GM10847 (cell line): ENCODE results near the gene PIEZO1.

ENCODE experiments used
- POLR2A ChIP-seq: IDR thresholded peaks from 2 replicates; pipeline ENCODE4 v1.6.1; 2011; ENCODE audit not compliant: insufficient read length; ENCODE audit errors: extremely low read depth

Gene PIEZO1

DNA sequence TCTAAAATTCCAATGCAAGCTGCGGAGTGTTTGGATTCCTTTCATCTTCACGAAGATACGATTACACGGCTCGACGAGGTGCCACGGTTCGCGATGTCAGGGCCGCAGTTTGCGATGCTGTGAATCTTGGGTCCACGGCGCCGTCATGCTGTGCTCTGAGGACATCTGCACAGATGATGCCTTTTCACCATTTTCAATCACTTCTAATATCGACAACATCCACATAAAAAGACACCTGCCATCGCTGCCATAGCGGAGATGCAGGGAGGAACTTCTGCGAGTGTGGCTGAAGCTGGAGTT lies 33.5 kb upstream of the PIEZO1 start:
- TF ChIP-seq POLR2A, result no peak

DNA sequence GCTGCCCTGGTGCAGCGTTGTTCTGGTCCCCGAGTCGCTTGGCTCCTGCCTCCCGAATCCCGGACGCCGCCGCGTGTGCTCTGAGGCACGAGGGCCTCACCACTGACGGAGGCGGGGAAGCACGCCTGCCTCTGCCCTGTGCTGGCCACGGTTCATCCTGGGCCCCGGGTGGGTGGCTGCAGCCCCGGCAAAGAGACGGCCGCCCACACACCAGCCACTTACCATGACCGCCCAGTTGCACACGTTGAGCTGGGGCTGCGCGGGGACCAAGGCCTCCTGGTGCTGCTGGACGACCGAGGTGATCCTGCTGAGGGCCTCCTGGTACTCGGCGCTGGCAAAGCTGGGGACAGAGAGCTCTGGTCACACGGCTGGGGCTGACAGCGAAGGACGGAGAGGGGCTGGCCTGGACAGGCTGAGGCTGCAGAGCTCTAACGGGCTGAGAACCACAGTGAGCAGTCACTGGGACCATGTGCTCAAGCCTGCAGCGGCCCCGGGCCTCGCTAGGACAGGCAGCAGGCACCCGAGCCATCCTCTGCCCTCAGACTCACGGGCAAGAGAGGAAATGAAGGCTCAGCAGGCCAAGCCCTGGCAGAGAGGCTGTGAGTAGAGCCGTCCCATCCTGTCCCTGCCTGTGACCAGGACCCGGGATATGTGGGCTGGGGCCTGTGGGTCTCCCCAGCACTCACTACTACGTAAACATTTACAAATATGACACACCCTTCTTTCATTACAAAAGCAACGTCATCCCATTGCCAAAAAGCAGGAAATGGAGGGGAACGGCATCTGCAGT lies 33.0 kb upstream of the PIEZO1 start:
- TF ChIP-seq POLR2A, result no peak

DNA sequence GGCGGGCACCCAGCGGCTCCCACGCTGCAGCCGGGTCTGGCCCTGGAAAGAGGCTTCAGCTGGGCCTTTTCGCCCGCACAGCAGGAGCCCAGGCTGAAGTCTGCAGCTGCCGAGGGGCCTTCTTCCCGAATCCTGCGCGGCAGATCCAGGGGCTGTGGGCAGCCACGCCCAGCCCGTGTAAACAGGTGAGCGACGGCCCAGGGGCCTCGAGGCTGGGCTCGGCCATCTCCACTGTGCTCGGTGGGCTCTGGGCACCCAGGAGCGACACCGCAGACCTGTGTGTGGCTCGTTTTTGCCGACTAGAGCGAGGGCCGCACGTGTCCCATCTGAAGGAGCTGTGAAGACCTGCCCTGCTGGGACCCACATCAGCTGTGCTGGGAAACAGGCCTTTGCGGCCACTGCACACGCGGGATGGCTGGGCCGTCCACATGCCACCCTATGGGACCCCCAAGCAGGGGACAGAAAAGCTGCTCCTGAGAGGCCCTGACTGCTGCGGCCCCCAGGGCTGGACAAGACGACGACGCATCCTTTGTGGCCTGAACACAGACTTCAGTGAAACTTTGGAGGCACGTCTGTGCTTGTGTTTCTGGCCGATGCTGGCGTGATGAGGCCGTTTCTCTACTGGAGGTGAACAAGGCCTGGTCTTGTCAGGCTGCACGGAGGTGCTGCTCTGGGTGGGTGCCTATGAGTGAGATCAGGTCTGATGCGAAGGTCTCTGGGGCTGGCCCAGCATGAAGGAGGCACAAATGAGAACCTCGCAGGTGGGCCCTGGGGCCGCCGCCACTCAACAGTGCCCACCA lies 31.9 kb upstream of the PIEZO1 start:
- no peak for TF ChIP-seq POLR2A

DNA sequence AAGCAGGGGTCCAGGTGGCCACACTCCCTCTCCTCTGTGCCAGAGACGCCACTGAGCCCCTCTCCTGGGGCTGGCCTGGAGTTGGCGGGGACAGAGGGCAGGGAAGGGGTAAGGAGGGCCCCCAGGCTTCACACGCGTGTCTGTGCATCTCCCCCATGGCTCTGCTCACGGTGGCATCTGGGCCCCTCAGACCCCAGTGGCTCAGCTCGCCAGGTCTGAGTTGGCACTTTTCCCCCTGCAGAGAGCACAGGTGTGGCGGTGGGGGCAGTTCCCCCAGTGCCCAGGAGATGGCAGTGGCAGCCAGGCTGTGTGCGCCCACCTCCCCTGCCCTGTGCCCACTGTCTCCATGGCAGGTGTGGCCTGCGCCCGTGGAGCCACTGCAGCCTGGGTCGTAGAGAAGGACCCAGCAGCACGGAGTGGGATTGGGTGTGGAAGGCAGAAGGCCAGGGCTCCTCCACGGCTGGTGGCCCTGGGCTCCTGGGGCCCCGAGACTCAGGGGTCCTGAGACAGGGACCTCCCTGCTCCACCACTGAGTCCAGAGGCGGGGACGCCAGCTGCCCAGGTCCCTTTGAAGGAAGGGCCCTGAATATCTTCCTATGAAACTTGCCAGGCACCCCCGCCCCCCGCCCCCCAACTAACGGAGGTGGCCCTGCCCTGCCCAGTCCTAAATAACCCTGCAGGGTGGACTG lies 31.0 kb upstream of the PIEZO1 start:
- no peak for TF ChIP-seq POLR2A

DNA sequence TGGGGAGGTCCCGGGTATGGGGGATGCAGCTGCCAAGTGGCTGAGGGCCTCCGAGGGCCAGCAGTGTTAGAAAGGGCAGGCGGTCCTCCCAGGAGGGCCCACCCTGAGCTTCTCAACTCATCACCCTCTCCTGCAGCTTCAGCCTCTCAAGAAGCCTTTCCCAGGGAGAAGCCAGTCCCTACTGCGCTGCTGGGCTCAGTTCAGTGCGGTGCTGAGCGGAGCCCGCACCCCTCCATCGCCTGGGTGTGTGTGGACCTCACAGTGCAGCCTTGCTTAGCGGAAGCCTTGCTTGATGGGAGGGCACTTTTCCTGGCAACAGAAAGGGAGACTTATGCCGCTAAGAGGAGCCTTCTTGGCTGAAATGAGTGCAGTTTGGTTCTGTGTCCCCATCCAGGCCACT lies 30.2 kb upstream of the PIEZO1 start:
- TF ChIP-seq POLR2A, result no peak

DNA sequence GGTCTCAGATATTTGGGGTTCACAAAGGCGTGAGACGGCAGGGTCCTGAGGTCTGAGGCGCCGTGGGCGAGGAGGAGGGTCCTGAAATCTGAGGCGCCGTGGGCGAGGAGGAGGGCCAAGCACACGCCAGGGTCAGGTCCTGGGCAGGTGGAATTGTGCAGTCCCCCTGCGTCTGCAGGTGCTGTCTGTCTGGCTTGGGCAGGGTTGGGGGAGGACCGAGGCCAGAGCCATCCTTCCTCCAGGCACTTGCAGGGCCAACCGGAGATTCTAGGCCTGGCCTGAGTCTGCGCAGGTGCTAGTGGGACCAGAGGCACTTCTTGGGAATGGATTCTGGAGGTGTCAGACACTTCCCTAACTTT lies 29.1 kb upstream of the PIEZO1 start:
- TF ChIP-seq POLR2A, result no peak

DNA sequence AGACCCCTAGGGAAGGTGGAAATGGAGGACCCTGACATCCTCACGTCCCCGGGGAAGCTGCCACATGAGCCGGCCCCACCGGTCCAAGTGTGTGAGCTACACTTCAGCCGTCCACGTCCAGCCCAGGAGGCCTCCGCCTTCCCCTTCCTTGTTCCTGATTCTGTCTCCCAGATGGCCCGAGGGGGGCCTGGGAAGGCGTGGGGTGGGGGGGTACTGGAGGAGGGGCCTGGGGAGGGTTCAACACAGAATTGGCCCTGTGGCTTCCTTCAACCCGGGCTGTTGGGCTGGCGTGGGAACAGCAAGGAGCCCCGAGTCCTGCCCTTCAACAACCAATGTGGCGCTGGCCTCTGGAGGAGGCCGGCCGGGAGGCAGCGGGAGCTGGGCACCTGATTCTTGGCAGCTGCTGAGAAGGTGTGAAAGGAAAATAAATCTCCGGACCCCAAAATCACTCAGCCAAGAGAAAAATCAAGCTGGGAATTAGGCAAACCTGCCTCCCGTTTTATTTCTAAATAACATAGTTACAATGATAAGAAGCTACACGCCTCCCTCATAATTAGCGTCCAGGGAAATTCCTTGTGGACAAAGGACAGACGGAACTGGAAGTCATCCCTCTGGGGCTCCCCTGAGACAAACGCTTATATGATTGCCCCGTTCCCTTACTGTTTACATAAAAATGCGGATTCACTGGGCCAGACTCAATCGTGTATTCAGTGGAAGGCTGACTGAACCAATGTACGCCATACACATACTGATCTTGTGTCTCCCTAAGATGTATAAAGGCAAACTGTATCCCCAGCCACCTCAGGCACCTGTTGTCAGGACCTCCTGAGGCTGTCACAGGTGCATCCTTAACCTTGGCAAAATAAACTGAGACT lies 28.5 kb upstream of the PIEZO1 start:
- TF ChIP-seq POLR2A, result no peak

DNA sequence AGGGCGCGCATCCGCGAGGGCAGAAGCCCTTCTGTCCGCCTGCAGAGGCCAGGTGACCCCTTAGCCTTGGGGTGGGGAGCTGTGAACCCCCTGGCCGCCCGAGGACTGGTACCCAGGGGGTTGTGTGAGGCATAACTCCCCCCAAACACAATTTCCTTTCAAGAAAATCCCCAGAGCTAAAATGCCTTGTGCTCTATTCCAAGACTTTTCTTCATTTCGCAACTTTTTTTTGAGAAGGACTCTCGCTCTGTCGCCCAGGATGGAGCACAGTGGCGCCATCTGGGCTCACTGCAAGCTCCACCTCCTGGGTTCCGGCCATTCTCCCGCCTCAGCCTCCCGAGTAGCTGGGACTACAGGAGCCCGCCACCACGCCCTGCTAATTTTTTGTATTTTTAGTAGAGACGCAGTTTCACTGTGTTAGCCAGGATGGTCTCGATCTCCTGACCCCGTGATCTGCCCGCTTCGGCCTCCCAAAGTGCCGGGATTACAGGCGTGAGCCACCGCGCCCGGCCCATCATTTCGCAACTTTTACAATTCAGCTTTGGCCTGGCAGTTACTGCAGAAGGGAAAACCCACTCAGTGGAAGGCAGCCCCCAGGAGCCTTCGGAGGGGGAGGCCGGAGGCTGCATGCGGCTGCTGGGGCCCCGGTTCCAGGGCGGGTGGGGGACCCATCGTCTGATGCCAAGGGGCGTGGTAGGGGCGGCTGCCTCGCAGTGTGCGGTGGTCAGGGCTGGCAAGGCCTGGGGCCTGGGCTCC lies 27.7 kb upstream of the PIEZO1 start:
- no peak for TF ChIP-seq POLR2A

DNA sequence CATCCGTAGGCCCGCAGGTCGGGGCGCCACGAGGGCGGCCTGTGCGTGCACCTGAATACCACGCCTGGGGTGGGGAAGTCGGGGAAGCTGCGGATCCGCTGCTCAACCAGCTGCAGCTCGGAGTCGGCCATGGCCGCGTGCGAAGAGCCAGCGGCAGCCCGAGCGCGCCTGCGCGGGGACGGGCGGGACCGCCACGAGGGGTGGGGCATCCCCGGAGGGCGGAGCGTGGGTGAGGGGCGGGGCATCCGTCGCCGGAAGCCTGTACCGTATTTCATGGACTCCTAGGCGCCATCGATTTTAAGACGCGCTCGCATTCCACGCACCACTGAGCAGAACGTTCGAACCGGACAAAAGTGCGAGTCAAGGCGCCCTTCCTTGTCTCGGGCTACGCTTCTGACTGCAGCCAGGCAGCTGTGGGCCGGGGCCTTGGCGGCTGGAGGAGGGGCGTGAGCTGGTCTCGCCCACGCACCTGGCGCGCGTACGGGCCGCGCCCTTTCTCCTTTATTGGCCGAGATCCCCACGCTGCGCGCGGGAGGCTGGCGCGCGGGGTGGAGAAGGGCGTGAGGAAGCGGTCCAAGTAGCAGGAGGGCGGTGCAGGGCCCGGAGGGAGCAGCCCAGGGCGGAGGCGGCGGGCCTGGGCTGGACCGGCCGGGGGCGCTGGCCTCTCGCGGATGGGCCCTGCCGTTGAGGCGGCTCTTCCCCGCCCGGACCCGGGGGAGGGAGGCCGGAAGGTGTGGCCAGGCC lies 26.9 kb upstream of the PIEZO1 start, which contains the start of gene APRT:
Gene APRT, minus strand, starts transcription at position 160 of the 744 bp plus-strand sequence. Its CDS starts 29 bp downstream, at position 131.
- TF ChIP-seq POLR2A, result peak; percentile 79

DNA sequence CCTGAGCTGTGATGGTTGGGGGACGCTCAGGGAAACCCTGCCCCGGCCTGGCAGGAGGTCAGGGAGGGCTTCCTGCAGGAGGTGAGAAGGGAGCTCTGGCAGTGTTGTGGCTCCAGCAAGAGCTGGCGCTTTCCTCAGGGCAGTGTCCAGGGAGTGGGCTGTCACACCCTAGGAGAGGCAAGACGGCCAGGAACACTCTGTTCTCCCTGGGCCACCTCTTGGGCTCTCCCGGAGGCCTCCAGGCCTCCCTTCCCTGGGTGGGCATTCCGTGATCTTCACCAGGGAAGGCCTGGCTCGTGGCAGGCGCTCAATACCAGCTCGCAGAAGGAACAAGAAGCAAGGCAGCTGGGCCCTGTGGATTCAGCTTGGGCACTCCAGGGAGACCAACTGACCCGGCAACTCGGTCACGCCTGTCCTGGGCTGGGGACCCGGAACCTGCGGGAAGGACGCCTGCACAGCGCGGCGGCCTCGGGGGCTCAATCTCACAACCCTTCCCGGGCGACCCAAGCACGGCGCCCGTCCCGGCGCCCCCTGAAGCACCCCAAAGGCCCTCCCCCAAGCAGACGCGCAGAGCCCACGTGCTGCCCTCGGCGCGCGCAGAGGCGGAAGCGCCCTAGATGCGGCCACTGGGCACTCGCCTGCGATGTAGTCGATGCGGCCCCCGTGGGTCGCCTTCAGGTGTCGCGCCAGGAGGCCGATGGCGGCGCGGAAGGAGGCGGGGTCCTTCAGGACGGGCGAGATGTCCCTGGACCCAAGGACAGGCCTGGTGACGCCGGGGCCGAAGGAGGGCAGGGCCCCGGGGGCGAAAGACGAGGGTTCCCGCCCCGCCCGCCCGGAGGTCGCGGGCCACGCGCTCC lies 26.1 kb upstream of the PIEZO1 start:
- peak; percentile 65 for TF ChIP-seq POLR2A

DNA sequence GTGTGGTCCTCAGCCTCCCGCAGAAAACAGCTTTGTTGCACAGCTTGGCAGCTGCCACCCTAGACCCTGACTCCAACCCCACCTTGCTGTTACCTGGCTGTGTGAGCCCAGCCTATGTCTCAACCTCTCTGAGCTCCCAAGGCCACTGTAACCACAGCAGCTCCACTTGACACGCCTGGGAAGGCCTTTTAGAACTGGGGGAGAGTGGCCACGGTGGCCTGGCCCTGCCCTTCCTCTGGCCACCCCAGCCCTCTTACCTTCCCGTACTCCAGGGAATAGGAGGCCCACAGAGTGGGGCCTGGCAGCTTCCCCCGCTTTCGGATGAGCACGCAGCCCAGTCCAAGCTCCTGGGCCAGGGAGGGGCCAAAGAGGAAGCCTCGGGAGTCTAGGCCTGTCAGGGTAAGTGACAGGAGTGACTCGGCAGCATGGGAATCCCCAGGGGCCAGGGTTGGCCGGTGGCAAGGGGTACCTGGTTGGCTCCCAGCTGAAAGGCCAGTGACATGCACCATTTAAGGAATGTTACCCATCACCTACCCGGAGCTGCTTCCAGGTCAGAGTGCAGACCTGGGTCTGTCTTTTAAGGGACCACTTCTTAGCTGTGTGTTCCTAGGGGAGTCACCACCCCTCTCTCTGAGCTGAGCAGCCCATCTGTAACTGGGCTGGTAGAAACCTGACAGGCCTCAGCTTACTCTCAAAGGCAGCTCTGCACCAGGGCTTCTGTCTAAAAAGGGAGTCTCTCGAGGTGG lies 25.3 kb upstream of the PIEZO1 start:
- no peak for TF ChIP-seq POLR2A

DNA sequence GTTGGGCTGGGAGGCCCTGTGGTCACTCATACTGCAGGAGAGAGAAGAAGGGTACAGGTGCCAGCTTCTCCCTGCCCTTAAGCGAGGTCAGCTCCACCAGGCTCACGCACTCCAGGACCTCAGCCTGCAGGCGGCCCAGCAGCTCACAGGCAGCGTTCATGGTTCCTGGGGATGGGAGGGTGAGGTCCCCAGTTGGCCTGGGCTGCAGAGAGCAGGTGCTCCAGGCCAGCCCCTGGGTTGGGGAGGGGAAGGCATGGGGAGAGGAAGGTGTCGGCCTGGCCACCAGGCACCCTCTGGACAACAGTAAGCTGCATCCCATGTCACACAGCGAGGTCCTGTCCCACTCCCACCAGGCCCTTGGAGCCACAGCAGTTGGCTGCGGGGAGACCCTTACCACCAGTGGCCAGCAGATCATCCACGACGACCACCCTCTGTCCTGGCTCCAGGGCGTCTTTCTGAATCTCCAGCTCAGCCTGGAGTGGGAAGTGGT lies 24.7 kb upstream of the PIEZO1 start:
- peak; percentile 15 for TF ChIP-seq POLR2A
